ENCODE results near the gene C6orf132.

The C6orf132 gene

GRCh38 chr6:42142118-42142835, at the start of gene C6orf132:
C6orf132 (minus strand) TSS chr6:42142620; CDS start chr6:42142444, 176 bp downstream.
- Mint-ChIP-seq H3K27me3 (peaks cover 24 to 32% of the 10 kb centered on the region in 2 donors), H3K27ac (no peak within 1 kb of the TSS), H3K36me3 (no peaks in the 10 kb centered on the region), H3K9me3 (no peaks in the 10 kb centered on the region), H3K4me1 (peaks cover 10 to 19% of the 10 kb centered on the region in 2 donors), H3K4me3 (peak within 1 kb of the TSS; percentile 75 to 81)
- DNase-seq (no peak), ATAC-seq (replicated peaks) (peak; percentile 42 to 43)

DNA sequence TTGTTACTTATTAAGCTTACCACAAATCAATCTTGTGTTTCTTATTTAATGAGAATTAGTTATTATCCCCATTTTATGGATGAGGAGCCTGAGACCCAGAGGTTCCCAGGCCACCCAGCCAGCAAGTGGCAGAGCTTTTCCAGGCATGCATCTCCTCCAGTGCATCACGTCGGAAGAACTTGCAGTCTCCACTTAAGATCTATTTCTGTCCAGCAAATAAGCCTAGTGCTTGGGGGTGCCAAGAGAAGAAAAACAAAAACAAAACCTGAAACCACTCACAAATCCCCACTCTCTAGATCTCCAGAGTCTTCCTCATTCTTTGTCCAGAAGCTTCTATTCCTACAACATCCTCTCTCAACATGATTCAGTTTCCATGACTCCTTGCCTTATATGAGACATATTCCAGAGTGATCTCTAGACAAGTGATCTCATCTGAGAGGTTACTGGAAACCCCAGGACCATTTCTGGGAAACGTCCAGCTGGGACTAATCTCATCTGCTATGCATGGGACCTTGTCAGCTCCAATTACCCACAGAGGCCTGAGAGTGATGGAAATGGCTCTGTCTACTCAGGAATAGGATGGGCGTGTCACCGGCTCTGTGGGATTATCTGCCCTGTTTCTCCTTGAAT, 48.2 kb upstream of the C6orf132 start:
- ATAC-seq (replicated peaks) (no peak), DNase-seq (no peak)
- H3K9me3 Mint-ChIP-seq = no peaks in the 10 kb centered on the region
- H3K27me3 Mint-ChIP-seq = no peaks in the 10 kb centered on the region
- peaks cover 0 to 1% of the 10 kb centered on the region in 2 donors for H3K4me1 Mint-ChIP-seq
- peaks cover 11 to 12% of the 10 kb centered on the region in 2 donors for H3K36me3 Mint-ChIP-seq
- no peak overlapping the region for H3K4me3 Mint-ChIP-seq
- H3K27ac Mint-ChIP-seq = no peak overlapping the region

- peaks cover 0 to 3% of the 10 kb centered on the region in 2 donors for H3K27me3 Mint-ChIP-seq
- ATAC-seq (replicated peaks) (no peak), DNase-seq (no peak)
- no peaks in the 10 kb centered on the region for H3K9me3 Mint-ChIP-seq
- no peaks in the 10 kb centered on the region for H3K4me1 Mint-ChIP-seq
- H3K36me3 Mint-ChIP-seq = peaks cover 8 to 12% of the 10 kb centered on the region in 2 donors
- H3K4me3 Mint-ChIP-seq = no peak overlapping the region
- no peak overlapping the region for H3K27ac Mint-ChIP-seq
Measured at GRCh38 chr6:42188406-42188805, 46.0 kb upstream of the C6orf132 start.

GRCh38 chr6:42185597-42185996, 43.2 kb upstream of the C6orf132 start:
- no peak for ATAC-seq (replicated peaks)
- no peaks in the 10 kb centered on the region for H3K4me1 Mint-ChIP-seq
- H3K27me3 Mint-ChIP-seq = peaks cover 0 to 3% of the 10 kb centered on the region in 2 donors
- peaks cover 1 to 6% of the 10 kb centered on the region in 2 donors for H3K36me3 Mint-ChIP-seq
- no peak for DNase-seq
- no peak overlapping the region for H3K27ac Mint-ChIP-seq
- H3K9me3 Mint-ChIP-seq = no peaks in the 10 kb centered on the region
- H3K4me3 Mint-ChIP-seq = no peak overlapping the region

GRCh38 chr6:42184475-42184874, 42.1 kb upstream of the C6orf132 start:
- Mint-ChIP-seq H3K27me3 (peaks cover under 1 to 8% of the 10 kb centered on the region in 2 donors), H3K4me3 (no peak overlapping the region), H3K9me3 (no peaks in the 10 kb centered on the region), H3K4me1 (peaks cover 4 to 9% of the 10 kb centered on the region in 2 donors), H3K27ac (no peak overlapping the region), H3K36me3 (peaks cover 0 to 4% of the 10 kb centered on the region in 2 donors)
- ATAC-seq (replicated peaks) = no peak
- DNase-seq = no peak

DNA sequence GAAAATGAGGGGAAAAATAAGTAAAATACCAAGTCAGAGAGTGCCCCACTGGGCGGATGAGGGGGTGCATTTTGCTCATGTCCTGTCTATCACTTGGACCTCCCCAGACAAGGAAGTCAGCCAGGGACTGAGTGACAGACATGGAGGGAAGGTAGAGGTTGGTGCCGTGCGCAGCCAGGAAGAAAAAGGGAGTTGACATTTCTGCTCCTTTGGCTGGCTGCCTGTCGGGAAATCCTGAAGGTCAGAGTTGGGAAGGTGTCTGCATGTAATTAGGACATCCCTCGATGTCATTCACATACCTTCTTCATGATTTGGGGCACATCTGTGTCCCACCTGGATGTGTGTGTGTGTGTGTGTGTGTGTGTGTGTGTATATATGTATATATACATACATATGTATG, 39.7 kb upstream of the C6orf132 start:
- Mint-ChIP-seq H3K27ac (no peak overlapping the region), H3K4me3 (no peak overlapping the region), H3K9me3 (no peaks in the 10 kb centered on the region), H3K4me1 (peaks cover 8 to 28% of the 10 kb centered on the region in 2 donors), H3K27me3 (peaks cover 16 to 20% of the 10 kb centered on the region in 2 donors), H3K36me3 (peaks cover 0 to 4% of the 10 kb centered on the region in 2 donors)
- ATAC-seq (replicated peaks) (no peak), DNase-seq (no peak)

DNA sequence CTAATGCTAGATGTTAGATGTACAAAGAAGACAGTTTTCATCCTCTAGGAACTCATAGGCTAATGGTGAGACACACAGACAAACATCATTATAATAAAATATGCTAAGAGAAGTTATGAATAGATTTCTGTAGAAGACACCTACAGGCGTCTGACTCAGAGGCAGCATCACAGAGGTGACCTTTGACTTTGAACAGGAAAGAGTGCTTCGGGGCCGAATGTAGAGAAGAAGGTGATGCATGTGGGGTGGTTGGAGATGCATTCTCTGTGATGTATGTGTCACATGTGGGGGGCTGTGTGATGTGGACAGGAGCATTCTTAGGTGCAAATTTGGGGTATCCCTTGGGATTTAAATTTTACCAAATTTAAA, 37.5 kb upstream of the C6orf132 start:
- H3K27ac Mint-ChIP-seq = no peak overlapping the region
- DNase-seq (no peak), ATAC-seq (replicated peaks) (peak; percentile 80 to 88)

DNA sequence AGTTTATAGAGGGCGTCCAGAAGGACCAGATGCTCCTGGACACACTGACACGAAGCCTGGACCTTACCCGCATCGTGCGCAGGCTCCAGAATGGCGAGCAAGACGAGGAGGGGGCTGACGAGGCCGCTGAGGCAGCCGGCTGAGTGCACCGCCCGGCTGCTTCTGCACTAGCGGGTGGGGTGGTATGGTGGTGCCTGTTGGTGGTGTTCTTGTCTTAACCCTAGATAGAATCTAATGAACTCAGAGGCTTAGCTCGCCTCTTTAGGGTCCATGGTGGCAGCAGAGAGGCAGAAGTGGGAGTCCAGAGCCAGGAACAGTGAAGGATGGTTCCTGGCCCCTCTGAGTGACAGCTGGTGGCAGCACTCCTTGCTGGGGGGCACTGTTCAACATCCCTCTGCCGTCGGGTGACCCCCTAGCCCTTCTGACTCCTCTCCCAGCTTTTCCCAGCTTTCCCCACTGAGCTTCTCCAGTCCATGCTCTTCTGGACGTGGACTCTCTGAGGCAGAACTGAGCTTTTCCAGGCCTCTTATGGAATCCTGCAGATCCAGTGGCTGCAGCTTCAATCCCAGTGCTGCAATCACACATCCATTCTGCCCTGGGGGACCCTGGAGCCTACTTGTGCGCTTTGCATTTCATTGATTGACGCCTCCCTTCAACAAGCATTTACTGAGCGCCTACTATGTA, 37.0 kb upstream of the C6orf132 start:
- DNase-seq (no peak), ATAC-seq (replicated peaks) (no peak)
- Mint-ChIP-seq H3K9me3 (no peaks in the 10 kb centered on the region), H3K27me3 (peaks cover 14 to 26% of the 10 kb centered on the region in 2 donors), H3K4me1 (peaks cover 8 to 28% of the 10 kb centered on the region in 2 donors), H3K27ac (no peak overlapping the region), H3K36me3 (peaks cover 0 to 3% of the 10 kb centered on the region in 2 donors), H3K4me3 (peak overlapping the region in 1 of 2 donors; percentile 11)

More for the DNA sequence above, 37.5 kb upstream of the C6orf132 start:
- peaks cover 8 to 28% of the 10 kb centered on the region in 2 donors for H3K4me1 Mint-ChIP-seq
- H3K27me3 Mint-ChIP-seq = peaks cover 16 to 26% of the 10 kb centered on the region in 2 donors
- no peaks in the 10 kb centered on the region for H3K9me3 Mint-ChIP-seq
- H3K36me3 Mint-ChIP-seq = peaks cover 0 to 4% of the 10 kb centered on the region in 2 donors
- peak overlapping the region in 1 of 2 donors; percentile 11 for H3K4me3 Mint-ChIP-seq

GRCh38 chr6:42177514-42178364, 35.3 kb upstream of the C6orf132 start:
- no peaks in the 10 kb centered on the region for H3K9me3 Mint-ChIP-seq
- H3K4me1 Mint-ChIP-seq = peaks cover 8 to 28% of the 10 kb centered on the region in 2 donors
- ATAC-seq (replicated peaks) (peak; percentile 35 to 45), DNase-seq (no peak)
- H3K36me3 Mint-ChIP-seq = peaks cover 0 to under 1% of the 10 kb centered on the region in 2 donors
- peak overlapping the region; percentile 58 to 63 for H3K4me3 Mint-ChIP-seq
- H3K27ac Mint-ChIP-seq = no peak overlapping the region
- H3K27me3 Mint-ChIP-seq = peaks cover 13 to 26% of the 10 kb centered on the region in 2 donors

- ATAC-seq (replicated peaks) (no peak), DNase-seq (no peak)
- Mint-ChIP-seq H3K4me1 (peaks cover 8 to 28% of the 10 kb centered on the region in 2 donors), H3K4me3 (no peak overlapping the region), H3K36me3 (no peaks in the 10 kb centered on the region), H3K27ac (no peak overlapping the region), H3K9me3 (no peaks in the 10 kb centered on the region), H3K27me3 (peaks cover 13 to 26% of the 10 kb centered on the region in 2 donors)
Measured at GRCh38 chr6:42176981-42177380, 34.6 kb upstream of the C6orf132 start.

- H3K4me1 Mint-ChIP-seq = peaks cover 8 to 28% of the 10 kb centered on the region in 2 donors
- H3K36me3 Mint-ChIP-seq = no peaks in the 10 kb centered on the region
- H3K4me3 Mint-ChIP-seq = no peak overlapping the region
- peaks cover 13 to 26% of the 10 kb centered on the region in 2 donors for H3K27me3 Mint-ChIP-seq
- no peak for DNase-seq
- no peaks in the 10 kb centered on the region for H3K9me3 Mint-ChIP-seq
- no peak overlapping the region for H3K27ac Mint-ChIP-seq
- ATAC-seq (replicated peaks) = no peak
Measured at GRCh38 chr6:42175860-42176259, 33.4 kb upstream of the C6orf132 start.

DNA sequence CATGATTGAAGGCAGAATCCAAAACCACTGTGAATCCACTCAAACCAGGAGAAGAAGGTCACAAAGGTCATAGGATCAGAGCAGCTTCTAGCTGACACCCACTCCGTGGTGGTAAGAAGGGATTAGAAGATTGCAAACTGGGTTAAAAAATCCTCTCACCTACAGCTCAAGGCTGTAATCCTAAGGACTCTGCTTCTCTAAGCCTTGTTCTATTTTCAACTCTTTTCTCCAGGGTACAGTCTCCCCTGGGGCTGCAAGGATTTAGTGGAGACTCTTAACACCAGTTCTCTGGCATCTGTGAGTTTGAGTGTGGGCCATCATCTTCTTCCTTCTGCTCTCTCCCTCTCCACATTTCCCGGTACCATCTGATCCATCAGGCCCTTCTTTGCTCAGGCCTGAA, 30.7 kb upstream of the C6orf132 start, which contains the start of gene GUCA1A:
GUCA1A (plus strand) TSS at position 264 of the 400 bp plus-strand sequence. CDS start 250 bp downstream, outside the sequence.
- Mint-ChIP-seq H3K9me3 (no peaks in the 10 kb centered on the region), H3K27me3 (peaks cover 7 to 24% of the 10 kb centered on the region in 2 donors), H3K36me3 (no peaks in the 10 kb centered on the region), H3K27ac (no peak within 1 kb of the TSS), H3K4me1 (peaks cover 2 to 8% of the 10 kb centered on the region in 2 donors), H3K4me3 (no peak within 1 kb of the TSS)
- no peak for ATAC-seq (replicated peaks)
- DNase-seq = no peak

DNA sequence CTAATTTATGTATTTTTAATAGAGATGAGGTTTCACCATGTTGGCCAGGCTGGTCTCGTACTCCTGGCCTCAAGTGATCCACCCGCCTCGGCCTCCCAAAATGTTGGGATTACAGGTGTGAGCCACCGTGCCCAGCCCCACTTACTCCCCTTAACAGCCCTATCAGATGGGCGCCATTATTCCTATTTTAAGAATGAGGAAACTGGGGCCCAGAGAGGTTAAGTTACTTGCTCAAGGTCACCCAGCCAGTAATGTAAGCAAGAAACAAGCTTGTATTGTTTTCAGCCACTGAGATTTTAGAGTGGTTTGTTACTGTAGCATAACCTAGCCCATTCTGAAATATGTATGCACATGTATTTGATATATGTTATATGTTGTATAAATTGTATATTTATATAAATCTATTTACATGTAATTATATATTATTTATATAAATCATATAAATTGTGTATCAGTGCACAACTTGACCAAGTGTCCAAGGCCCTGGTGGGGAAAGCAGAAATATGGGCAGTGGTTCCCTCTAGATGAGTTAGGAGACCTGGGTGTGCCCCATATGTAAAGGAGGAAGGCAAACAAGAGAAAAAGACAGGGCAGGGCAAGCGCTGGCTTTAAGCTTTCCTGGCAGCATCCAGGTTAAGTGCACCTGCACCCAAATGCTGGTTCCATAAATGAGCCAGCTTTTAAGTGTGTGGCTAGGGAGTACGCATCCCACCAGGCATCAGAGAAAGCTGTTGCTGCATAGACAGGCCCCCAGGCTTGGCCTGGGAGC, 29.6 kb upstream of the C6orf132 start:
- DNase-seq = no peak
- Mint-ChIP-seq H3K27ac (no peak overlapping the region), H3K36me3 (no peaks in the 10 kb centered on the region), H3K4me3 (no peak overlapping the region), H3K9me3 (no peaks in the 10 kb centered on the region), H3K4me1 (peaks cover 0 to under 1% of the 10 kb centered on the region in 2 donors), H3K27me3 (peaks cover 7 to 19% of the 10 kb centered on the region in 2 donors)
- no peak for ATAC-seq (replicated peaks)
